Measurements from ENCODE around the gene PTMA. TPM values are rescaled to one million over a fixed set of nuclear protein-coding genes. Genes with fewer than 3 reads are reported as not detected.

The PTMA gene
- total RNA-seq, 6 donors from 2014 or later: 344 to 896 (median 663) TPM

- peaks cover 29 to 33% (median 31%) of the 10 kb centered on the region in 4 donors for H3K4me1 ChIP-seq
- WGBS, 2 donors: 15 to 20% methylated on average over 11 to 24 of the region's 87 CpGs
- H3K4me3 ChIP-seq: peak overlapping the region; percentile 27 to 51 (median 44)
- DNase-seq: peak; percentile 94 to 100
- peaks cover 0 to 2% (median 0%) of the 10 kb centered on the region in 4 donors for H3K27me3 ChIP-seq
- H3K36me3 ChIP-seq: no peaks in the 10 kb centered on the region
- H3K9me3 ChIP-seq: no peaks in the 10 kb centered on the region
- H3K27ac ChIP-seq: peak overlapping the region; percentile 90 to 98 (median 96)
- ATAC-seq (ENCODE audit: low FRiP score in 2 of 2): peak; percentile 90 to 93
- TF ChIP-seq POLR2AphosphoS5 (IDR thresholded peaks at IDR 0.05): peak; percentile 90 to 97
- peak in 4 of 6 experiments; percentile 17 to 81 (median 56) for TF ChIP-seq CTCF (IDR thresholded peaks at IDR 0.05)
- peak in 1 of 4 donors; percentile 84 for TF ChIP-seq EP300 (IDR thresholded peaks at IDR 0.05)
- peak in 3 of 4 donors; percentile 83 to 93 (median 88) for TF ChIP-seq POLR2A (IDR thresholded peaks at IDR 0.05)
Observed at GRCh38 chr2:231662028-231662810, 46.1 kb upstream of the PTMA start.

GRCh38 chr2:231662811-231663457 lies 45.4 kb upstream of the PTMA start:
- Histone ChIP-seq H3K4me1 (peaks cover 33 to 41% (median 35%) of the 10 kb centered on the region in 4 donors), H3K9me3 (no peaks in the 10 kb centered on the region), H3K4me3 (peak overlapping the region in 3 of 4 donors; percentile 40 to 51 (median 48)), H3K27me3 (peaks cover 0 to 2% (median 0%) of the 10 kb centered on the region in 4 donors), H3K27ac (peak overlapping the region; percentile 90 to 98 (median 96)), H3K36me3 (no peaks in the 10 kb centered on the region)
- no peak for DNase-seq
- ATAC-seq (ENCODE audit: low FRiP score in 2 of 2): no peak
- TF ChIP-seq CTCF (IDR thresholded peaks at IDR 0.05) (no peak), POLR2A (IDR thresholded peaks at IDR 0.05) (no peak), EP300 (IDR thresholded peaks at IDR 0.05) (no peak), POLR2AphosphoS5 (IDR thresholded peaks at IDR 0.05) (no peak)
- 91 to 93% methylated on average over 34 of the region's 34 CpGs for WGBS, 2 donors

- Histone ChIP-seq H3K27ac (peak overlapping the region; percentile 90 to 98 (median 96)), H3K4me3 (no peak overlapping the region), H3K27me3 (peaks cover 0 to 2% (median 0%) of the 10 kb centered on the region in 4 donors), H3K36me3 (no peaks in the 10 kb centered on the region), H3K9me3 (no peaks in the 10 kb centered on the region), H3K4me1 (peaks cover 30 to 42% (median 35%) of the 10 kb centered on the region in 4 donors)
- WGBS, 2 donors: 95 to 97% methylated on average over 23 to 24 of the region's 27 CpGs
- DNase-seq (no peak), ATAC-seq (ENCODE audit: low FRiP score in 2 of 2) (no peak)
- TF ChIP-seq EP300 (IDR thresholded peaks at IDR 0.05): no peak
Observed at GRCh38 chr2:231663458-231664212, 44.7 kb upstream of the PTMA start.

GRCh38 chr2:231664727-231665126 lies 43.6 kb upstream of the PTMA start:
- H3K27ac ChIP-seq: peak overlapping the region; percentile 96 to 100 (median 98)
- TF ChIP-seq CTCF (IDR thresholded peaks at IDR 0.05) (no peak), EP300 (IDR thresholded peaks at IDR 0.05) (no peak), POLR2A (IDR thresholded peaks at IDR 0.05) (no peak), POLR2AphosphoS5 (IDR thresholded peaks at IDR 0.05) (no peak)
- WGBS, 2 donors: 85 to 95% methylated on average over 8 of the region's 8 CpGs

More at GRCh38 chr2:231664727-231665126, 43.6 kb upstream of the PTMA start:
- DNase-seq (no peak), ATAC-seq (ENCODE audit: low FRiP score in 2 of 2) (no peak)
- Histone ChIP-seq H3K4me3 (no peak overlapping the region), H3K27me3 (peaks cover 0 to 2% (median 0%) of the 10 kb centered on the region in 4 donors), H3K36me3 (no peaks in the 10 kb centered on the region), H3K9me3 (no peaks in the 10 kb centered on the region), H3K4me1 (peaks cover 31 to 42% (median 35%) of the 10 kb centered on the region in 4 donors)

Data from upper lobe of left lung (tissue), 6 donors.